SK-N-SH (cell line): ENCODE results near the gene METTL27.

ENCODE experiments used
- EP300 ChIP-seq, 2 experiments: IDR thresholded peaks; 2 replicates each; pipeline versions ENCODE4 v1.4.0 to v1.6.1; 2012; ENCODE audit warnings: borderline replicate concordance in 1 of 2, low read depth in 1 of 2, low read length in 1 of 2
- FOXM1 ChIP-seq: IDR thresholded peaks from 2 replicates; pipeline ENCODE4 v1.4.0; 2012; ENCODE audit warnings: low read depth, mild to moderate bottlenecking
- JUND ChIP-seq: IDR thresholded peaks from 2 replicates; pipeline ENCODE4 v1.4.0; 2012
- SIN3A ChIP-seq: IDR thresholded peaks from 2 replicates; pipeline ENCODE4 v1.6.1; 2012; ENCODE audit warnings: low read depth, mild to moderate bottlenecking, low read length, moderate library complexity, borderline replicate concordance
- TF ChIP-seq, protein P1 (sequence below): fragments of 200-600 bp; sonication (generic); IDR thresholded peaks from 2 replicates; pipeline ENCODE4 v1.6.1; 2017; ENCODE audit warnings: antibody characterized with exemption, mild to moderate bottlenecking, moderate library complexity

DNA sequence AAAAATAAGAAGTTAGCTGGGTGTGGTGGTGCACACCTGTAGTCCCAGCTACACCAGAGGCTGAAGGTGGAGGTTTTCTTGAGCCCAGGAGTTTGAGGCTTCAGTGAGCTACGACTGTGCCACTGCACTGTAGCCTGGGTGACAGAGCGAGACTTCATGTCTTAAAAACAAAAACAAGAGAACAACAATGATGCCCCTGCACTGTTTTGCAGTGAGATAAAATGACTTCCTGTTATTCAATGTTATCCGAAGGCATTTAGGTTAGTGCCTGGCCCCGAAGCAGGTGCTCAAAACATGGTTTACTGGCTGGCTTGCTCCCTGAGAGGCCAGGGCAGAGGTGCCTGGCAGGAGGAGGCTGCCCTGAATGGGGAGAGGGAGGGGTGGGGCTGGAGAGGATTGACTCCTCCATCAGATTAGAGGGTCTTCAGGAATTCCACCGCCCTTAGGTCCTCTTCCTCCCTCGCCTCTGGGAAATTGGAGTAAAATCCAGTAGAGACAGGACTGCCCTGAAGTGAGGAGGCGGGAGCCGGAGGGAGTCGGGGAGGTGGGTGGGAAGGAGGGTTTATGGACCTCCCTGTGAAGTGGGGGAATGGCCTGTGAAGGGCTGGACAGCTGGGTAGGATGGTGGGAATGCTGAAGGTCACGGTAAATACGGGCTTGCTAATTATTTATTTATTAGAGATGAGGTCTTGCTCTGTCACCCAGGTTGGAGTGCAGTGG lies 18.3 kb downstream of the METTL27 start:
- TF ChIP-seq, protein P1, sequence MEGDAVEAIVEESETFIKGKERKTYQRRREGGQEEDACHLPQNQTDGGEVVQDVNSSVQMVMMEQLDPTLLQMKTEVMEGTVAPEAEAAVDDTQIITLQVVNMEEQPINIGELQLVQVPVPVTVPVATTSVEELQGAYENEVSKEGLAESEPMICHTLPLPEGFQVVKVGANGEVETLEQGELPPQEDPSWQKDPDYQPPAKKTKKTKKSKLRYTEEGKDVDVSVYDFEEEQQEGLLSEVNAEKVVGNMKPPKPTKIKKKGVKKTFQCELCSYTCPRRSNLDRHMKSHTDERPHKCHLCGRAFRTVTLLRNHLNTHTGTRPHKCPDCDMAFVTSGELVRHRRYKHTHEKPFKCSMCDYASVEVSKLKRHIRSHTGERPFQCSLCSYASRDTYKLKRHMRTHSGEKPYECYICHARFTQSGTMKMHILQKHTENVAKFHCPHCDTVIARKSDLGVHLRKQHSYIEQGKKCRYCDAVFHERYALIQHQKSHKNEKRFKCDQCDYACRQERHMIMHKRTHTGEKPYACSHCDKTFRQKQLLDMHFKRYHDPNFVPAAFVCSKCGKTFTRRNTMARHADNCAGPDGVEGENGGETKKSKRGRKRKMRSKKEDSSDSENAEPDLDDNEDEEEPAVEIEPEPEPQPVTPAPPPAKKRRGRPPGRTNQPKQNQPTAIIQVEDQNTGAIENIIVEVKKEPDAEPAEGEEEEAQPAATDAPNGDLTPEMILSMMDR = no peak
- TF ChIP-seq JUND (no peak), EP300 (IDR thresholded peaks at IDR 0.05; ENCODE audit: borderline replicate concordance in 1 of 2, low read depth in 1 of 2, low read length in 1 of 2) (no peak), SIN3A (no peak), FOXM1 (no peak)
